Activated B cell treated with CpG ODN at 0.5 μM for 24 hours (primary cell): ENCODE measurements around the gene SKP2. TPM values are rescaled to one million over a fixed set of nuclear protein-coding genes. Genes with fewer than 3 reads are reported as not detected.
"Not testable (repeated sequence)": the region's sequence is repeated elsewhere in the genome, so short reads cannot be mapped to it uniquely, and the experiment has no call there.

Experiments used
- ATAC-seq: fragments of 200-7000 bp; cut with Tn5 transposase; one replicate; pipeline ENCODE4 v1.10.0; 2021; ENCODE audit warnings: low read depth, mild to moderate bottlenecking, moderate library complexity
- CTCF ChIA-PET: fragments of 350-600 bp; sonication (Branson Sonifier 250); formaldehyde crosslinking; loops from one replicate; lab custom pipeline; 2021; ENCODE audit warnings: antibody characterized with exemption; lab: Charles Lee
- POLR2A ChIA-PET: fragments of 350-600 bp; sonication (Branson Sonifier 250); formaldehyde crosslinking; loops from one replicate; lab custom pipeline; 2021; ENCODE audit warnings: antibody characterized with exemption; lab: Charles Lee
- DNase-seq: peaks from one replicate; pipeline ENCODE4 v3.0.0; 2022
- H3K27ac Mint-ChIP-seq: one replicate; pipeline ENCODE4 v1.8.0; 2020; ENCODE audit warnings: mixed read lengths
- H3K27me3 Mint-ChIP-seq: one replicate; pipeline ENCODE4 v1.8.0; 2021; ENCODE audit warnings: mixed read lengths
- H3K36me3 Mint-ChIP-seq: one replicate; pipeline ENCODE4 v1.8.0; 2021; ENCODE audit warnings: low read depth, mixed read lengths
- H3K4me1 Mint-ChIP-seq: one replicate; pipeline ENCODE4 v1.8.0; 2021; ENCODE audit warnings: mixed read lengths
- H3K4me3 Mint-ChIP-seq: one replicate; pipeline ENCODE4 v1.8.0; 2020; ENCODE audit warnings: mild to moderate bottlenecking, mixed read lengths
- H3K9me3 Mint-ChIP-seq: one replicate; pipeline ENCODE4 v1.8.0; 2020; ENCODE audit warnings: mixed read lengths
- CTCF ChIP-seq: fragments of 200-600 bp; IDR thresholded peaks from one replicate; pipeline ENCODE4 v1.8.0; 2022; ENCODE audit warnings: antibody characterized with exemption, mild to moderate bottlenecking
- intact Hi-C: fragments of 100-400 bp; cut with micrococcal nuclease; formaldehyde crosslinking; loops from one replicate; pipeline ENCODE4 v1.15.1; 2024
- total RNA-seq: library from RNA; stranded (reverse); gene quantifications from 2 replicates; pipeline ENCODE4 v1.2.3, GENCODE V29; 2022

The SKP2 gene
- total RNA-seq, 1 donor from 2014 or later = 18.5 TPM

GRCh38 chr5:36125868-36126267, 26.0 kb upstream of the SKP2 start:
- no peak for TF ChIP-seq CTCF
- POLR2A ChIA-PET = no interaction called here
- no peak overlapping the region for H3K4me3 Mint-ChIP-seq
- no peaks in the 10 kb centered on the region for H3K27me3 Mint-ChIP-seq
- no peak overlapping the region for H3K27ac Mint-ChIP-seq
- H3K4me1 Mint-ChIP-seq = no peaks in the 10 kb centered on the region
- CTCF ChIA-PET = no interaction called here
- intact Hi-C loops = no loop called here
- H3K9me3 Mint-ChIP-seq = peaks cover 13% of the 10 kb centered on the region
- peaks cover 52% of the 10 kb centered on the region for H3K36me3 Mint-ChIP-seq
- ATAC-seq (no peak), DNase-seq (no peak)

- ChIA-PET CTCF (no interaction called here), POLR2A (no interaction called here)
- no peak for TF ChIP-seq CTCF
- H3K27me3 Mint-ChIP-seq = no peaks in the 10 kb centered on the region
- no peak overlapping the region for H3K27ac Mint-ChIP-seq
- intact Hi-C loops = no loop called here
- DNase-seq = no peak
- H3K4me3 Mint-ChIP-seq = no peak overlapping the region
- peaks cover 62% of the 10 kb centered on the region for H3K36me3 Mint-ChIP-seq
- H3K4me1 Mint-ChIP-seq = no peaks in the 10 kb centered on the region
- peaks cover 13% of the 10 kb centered on the region for H3K9me3 Mint-ChIP-seq
- no peak for ATAC-seq
These were observed 23.1 kb upstream of the SKP2 start for GRCh38 chr5:36128795-36129194.

- intact Hi-C loops, CTCF ChIA-PET, H3K27me3 Mint-ChIP-seq, DNase-seq, H3K27ac Mint-ChIP-seq, H3K4me1 Mint-ChIP-seq, ATAC-seq, POLR2A ChIA-PET, H3K4me3 Mint-ChIP-seq: not testable (repeated sequence)
- H3K9me3 Mint-ChIP-seq = peaks cover 13% of the 10 kb centered on the region
- peaks cover 65% of the 10 kb centered on the region for H3K36me3 Mint-ChIP-seq
These were observed 22.2 kb upstream of the SKP2 start for GRCh38 chr5:36129666-36130065.

- CTCF ChIA-PET, DNase-seq, H3K4me3 Mint-ChIP-seq, POLR2A ChIA-PET, ATAC-seq, H3K27me3 Mint-ChIP-seq, H3K27ac Mint-ChIP-seq, intact Hi-C loops, H3K4me1 Mint-ChIP-seq: not testable (repeated sequence)
- Mint-ChIP-seq H3K36me3 (peaks cover 60% of the 10 kb centered on the region), H3K9me3 (peaks cover 13% of the 10 kb centered on the region)
These were observed 18.9 kb upstream of the SKP2 start for GRCh38 chr5:36133009-36133408.

GRCh38 chr5:36135988-36136387, 15.9 kb upstream of the SKP2 start:
- CTCF ChIA-PET = no interaction called here
- H3K36me3 Mint-ChIP-seq = peaks cover 58% of the 10 kb centered on the region
- H3K9me3 Mint-ChIP-seq = peaks cover 7% of the 10 kb centered on the region
- H3K27me3 Mint-ChIP-seq = no peaks in the 10 kb centered on the region
- H3K4me1 Mint-ChIP-seq = no peaks in the 10 kb centered on the region
- DNase-seq (no peak), ATAC-seq (no peak)
- intact Hi-C loops = no loop called here
- H3K4me3 Mint-ChIP-seq = no peak overlapping the region
- POLR2A ChIA-PET = no interaction called here
- TF ChIP-seq CTCF = no peak
- H3K27ac Mint-ChIP-seq = no peak overlapping the region

- H3K4me3 Mint-ChIP-seq = no peak overlapping the region
- no peaks in the 10 kb centered on the region for H3K4me1 Mint-ChIP-seq
- peaks cover 7% of the 10 kb centered on the region for H3K9me3 Mint-ChIP-seq
- no peak overlapping the region for H3K27ac Mint-ChIP-seq
- CTCF ChIA-PET = no interaction called here
- POLR2A ChIA-PET = no interaction called here
- no peak for TF ChIP-seq CTCF
- H3K27me3 Mint-ChIP-seq = no peaks in the 10 kb centered on the region
- no peak for ATAC-seq
- no peak for DNase-seq
- peaks cover 56% of the 10 kb centered on the region for H3K36me3 Mint-ChIP-seq
- intact Hi-C loops = no loop called here
These were observed 15.3 kb upstream of the SKP2 start for GRCh38 chr5:36136581-36136980.
